Skeletal muscle tissue (tissue), 5 donors: ENCODE data around the gene SPRYD3. TPM values are rescaled to one million over a fixed set of nuclear protein-coding genes. Genes with fewer than 3 reads are reported as not detected.
"Not testable (repeated sequence)": the region's sequence is repeated elsewhere in the genome, so short reads cannot be mapped to it uniquely, and the experiment has no call there.

Experiments used
- H3K27ac ChIP-seq: one replicate; pipeline ENCODE4 v1.7.0; 2013; ENCODE audit warnings: mild to moderate bottlenecking, low read depth, low read length, inconsistent platforms
- H3K27me3 ChIP-seq, 3 donors: one replicate each; pipeline ENCODE4 v1.7.0; 2013; ENCODE audit warnings: low read length in 3 of 3; ENCODE audit not compliant: control insufficient read depth in 3 of 3, insufficient read depth in 3 of 3
- H3K36me3 ChIP-seq, 3 donors: one replicate each; pipeline ENCODE4 v1.7.0; 2013; ENCODE audit warnings: low read length in 3 of 3; ENCODE audit not compliant: control insufficient read depth in 3 of 3, insufficient read depth in 3 of 3
- H3K4me1 ChIP-seq, 3 donors: one replicate each; pipeline ENCODE4 v1.7.0; 2013; ENCODE audit warnings: low read length in 3 of 3, mild to moderate bottlenecking in 3 of 3; ENCODE audit not compliant: control insufficient read depth in 3 of 3, insufficient read depth in 3 of 3
- H3K4me3 ChIP-seq, 3 donors: one replicate each; pipeline ENCODE4 v1.7.0; 2013; ENCODE audit warnings: low read length in 3 of 3
- H3K9ac ChIP-seq, 3 donors: one replicate each; pipeline ENCODE4 v1.7.0; 2013; ENCODE audit warnings: low read length in 3 of 3, mild to moderate bottlenecking in 3 of 3, moderate library complexity in 2 of 3, low read depth in 1 of 3
- H3K9me3 ChIP-seq, 3 donors: one replicate each; pipeline ENCODE4 v1.7.0; 2013; ENCODE audit warnings: low read length in 3 of 3; ENCODE audit not compliant: control insufficient read depth in 3 of 3
- small RNA-seq: library from RNA; depleted of rRNA; stranded (forward); fragments of <200 nt; gene quantifications from one replicate; pipeline ENCODE3, GENCODE V24; 2014
- total RNA-seq: library from RNA; depleted of rRNA; stranded (reverse); fragments of >200 nt; gene quantifications from one replicate; pipeline ENCODE4 v1.2.3, GENCODE V29; 2014
- donor health status: Osteomylitis.

SPRYD3 gene
- total RNA-seq, 1 donor from 2014 or later, result 13.0 TPM

DNA sequence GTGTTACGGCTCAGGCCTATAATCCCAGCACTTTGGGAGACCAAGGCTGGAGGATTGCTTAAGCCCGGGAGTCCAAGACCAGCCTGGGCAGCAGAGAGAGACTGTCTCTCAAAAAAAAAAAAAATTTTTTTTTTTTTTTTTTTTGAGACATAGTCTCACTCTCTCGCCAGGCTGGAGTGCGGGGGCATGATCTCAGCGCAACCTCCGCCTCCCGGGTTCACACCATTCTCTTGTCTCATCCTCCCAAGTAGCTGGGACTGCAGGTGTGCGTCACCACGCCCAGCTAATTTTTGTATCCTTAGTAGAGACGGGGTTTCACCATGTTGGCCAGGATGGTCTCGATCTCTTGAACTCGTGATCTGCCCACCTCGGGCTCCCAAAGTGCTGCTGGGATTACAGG lies 52.2 kb downstream of the SPRYD3 start:
- not testable (repeated sequence) for H3K9ac ChIP-seq, H3K27me3 ChIP-seq, H3K27ac ChIP-seq, H3K4me1 ChIP-seq, H3K4me3 ChIP-seq, H3K9me3 ChIP-seq
- peaks cover 43 to 76% (median 70%) of the 10 kb centered on the region in 3 donors for H3K36me3 ChIP-seq

GRCh38 chr12:53025250-53025649 lies 53.9 kb downstream of the SPRYD3 start:
- Histone ChIP-seq H3K4me1 (no peaks in the 10 kb centered on the region), H3K4me3 (no peak overlapping the region), H3K9me3 (no peaks in the 10 kb centered on the region), H3K27me3 (no peaks in the 10 kb centered on the region), H3K9ac (no peak overlapping the region), H3K27ac (no peak overlapping the region), H3K36me3 (peaks cover 41 to 74% (median 65%) of the 10 kb centered on the region in 3 donors)

- Histone ChIP-seq H3K27ac (no peak overlapping the region), H3K9ac (no peak overlapping the region), H3K4me3 (no peak overlapping the region), H3K36me3 (peaks cover 13 to 30% (median 24%) of the 10 kb centered on the region in 3 donors), H3K27me3 (no peaks in the 10 kb centered on the region), H3K9me3 (no peaks in the 10 kb centered on the region), H3K4me1 (peaks cover 5 to 10% (median 6%) of the 10 kb centered on the region in 3 donors)
These were observed 64.5 kb downstream of the SPRYD3 start for GRCh38 chr12:53014709-53015108.

Small RNA genes lying within 50 kb of the gene (small RNA-seq; reads per million reads assigned to genes)
- 0.16 reads per million for gene MIR6757

Other genes starting within 250 kb of the SPRYD3 start
- 1.6 TPM for gene KRT79, start 245.1 kb downstream of the SPRYD3 start, total RNA-seq
- not detected for gene KRT78, start 230.4 kb downstream of the SPRYD3 start, total RNA-seq
- gene KRT8, start 174.3 kb downstream of the SPRYD3 start, total RNA-seq, result 1.6 TPM
- gene KRT18, start 130.3 kb downstream of the SPRYD3 start, total RNA-seq, result 4.2 TPM
- gene EIF4B, start 72.9 kb downstream of the SPRYD3 start, total RNA-seq, result 1,005 TPM
- gene TNS2, start 29.3 kb downstream of the SPRYD3 start, total RNA-seq, result 21.9 TPM
- gene IGFBP6, start 18.3 kb upstream of the SPRYD3 start, total RNA-seq, result 89.8 TPM
- under 0.01 TPM for gene SOAT2, start 24.1 kb upstream of the SPRYD3 start, total RNA-seq
- 16.7 TPM for gene ZNF740, start 101.3 kb upstream of the SPRYD3 start, total RNA-seq
- 16.7 TPM for gene CSAD, start 101.5 kb upstream of the SPRYD3 start, total RNA-seq
- 1.6 TPM for gene ITGB7, start 127.9 kb upstream of the SPRYD3 start, total RNA-seq
- 12.5 TPM for gene RARG, start 152.8 kb upstream of the SPRYD3 start, total RNA-seq
- 2.6 TPM for gene ESPL1, start 188.9 kb upstream of the SPRYD3 start, total RNA-seq
- 686 TPM for gene PFDN5, start 216.2 kb upstream of the SPRYD3 start, total RNA-seq
- gene MYG1, start 220.3 kb upstream of the SPRYD3 start, total RNA-seq, result 50.1 TPM
- 35.5 TPM for gene AAAS, start 242.2 kb upstream of the SPRYD3 start, total RNA-seq